IMR-90 (cell line): ENCODE measurements around the gene MUC5B. TPM values are rescaled to one million over a fixed set of nuclear protein-coding genes. Genes with fewer than 3 reads are reported as not detected.

Experiments used
- ATAC-seq: fragments of 200-7000 bp; cut with Tn5 transposase; 2 replicates; pipeline ENCODE4 v1.9.1; 2020; ENCODE audit warnings: low read depth, mild to moderate bottlenecking, moderate library complexity
- BruUV-seq: library from RNA; stranded (reverse); fragments of 400-500 nt; replicated peaks from 2 replicates; lab custom pipeline; 2021; lab: Mats Ljungman, UMichigan
- CTCF ChIA-PET: fragments of 300-600 bp; formaldehyde crosslinking; extraction: SDS; loops from one replicate; lab custom pipeline; 2021; ENCODE audit warnings: antibody characterized with exemption; lab: Yijun Ruan, JAX
- POLR2A ChIA-PET: fragments of 300-600 bp; sonication (Branson Sonifier 250); formaldehyde crosslinking; loops from one replicate; lab custom pipeline; 2022; ENCODE audit warnings: antibody characterized with exemption; ENCODE audit not compliant: unreplicated experiment; lab: Charles Lee
- DNase-seq: peaks from one replicate; pipeline ENCODE4 v3.0.0; 2013
- H2AFZ ChIP-seq: replicated peaks from 2 replicates; pipeline ENCODE3; 2013; ENCODE audit warnings: low read length, mild to moderate bottlenecking; ENCODE audit not compliant: poor library complexity
- H2AK5ac ChIP-seq: 2 replicates; pipeline ENCODE4 v1.6.1; 2013; ENCODE audit warnings: low read depth, low read length, inconsistent platforms
- H2AK9ac ChIP-seq: replicated peaks from 2 replicates; pipeline ENCODE3; 2013; ENCODE audit warnings: mild to moderate bottlenecking, low read depth, low read length, moderate library complexity; ENCODE audit not compliant: poor library complexity
- H2BK120ac ChIP-seq: 2 replicates; pipeline ENCODE4 v1.6.1; 2013; ENCODE audit warnings: low read depth, low read length, inconsistent platforms
- H2BK15ac ChIP-seq: 3 replicates; pipeline ENCODE4 v1.6.1; 2013; ENCODE audit warnings: low read depth, low read length, inconsistent platforms
- H2BK20ac ChIP-seq: 2 replicates; pipeline ENCODE4 v1.6.1; 2013; ENCODE audit warnings: low read depth, mild to moderate bottlenecking, inconsistent platforms, low read length, moderate library complexity
- H2BK5ac ChIP-seq: 2 replicates; pipeline ENCODE4 v1.6.1; 2013; ENCODE audit warnings: mild to moderate bottlenecking, low read depth, low read length, inconsistent platforms; ENCODE audit not compliant: poor library complexity, severe bottlenecking
- H3K14ac ChIP-seq: replicated peaks from 2 replicates; pipeline ENCODE4 v1.6.1; 2013; ENCODE audit warnings: low read depth, low read length, inconsistent platforms
- H3K18ac ChIP-seq: 2 replicates; pipeline ENCODE4 v1.6.1; 2013; ENCODE audit warnings: low read depth, low read length, control low read depth
- H3K23ac ChIP-seq: 2 replicates; pipeline ENCODE4 v1.6.1; 2013; ENCODE audit warnings: low read depth, low read length, inconsistent platforms
- H3K27ac ChIP-seq: 2 replicates; pipeline ENCODE4 v1.5.1; 2013; ENCODE audit warnings: mild to moderate bottlenecking, control low read depth, low read length; ENCODE audit not compliant: insufficient read depth
- H3K27me3 ChIP-seq: 2 replicates; pipeline ENCODE4 v1.6.1; 2013; ENCODE audit warnings: low read length; ENCODE audit not compliant: control insufficient read depth, insufficient read depth
- H3K36me3 ChIP-seq: 2 replicates; pipeline ENCODE4 v1.6.1; 2013; ENCODE audit warnings: low read length, mixed read lengths; ENCODE audit not compliant: control insufficient read depth, insufficient read depth
- H3K4ac ChIP-seq: 2 replicates; pipeline ENCODE4 v1.6.1; 2013; ENCODE audit warnings: low read depth, low read length, inconsistent platforms
- H3K4me1 ChIP-seq: 2 replicates; pipeline ENCODE4 v1.6.1; 2013; ENCODE audit warnings: low read length, mixed read lengths; ENCODE audit not compliant: control insufficient read depth, insufficient read depth
- H3K4me2 ChIP-seq: 2 replicates; pipeline ENCODE4 v1.6.1; 2013; ENCODE audit warnings: low read depth, mild to moderate bottlenecking, control low read depth, low read length, moderate library complexity
- H3K4me3 ChIP-seq: 2 replicates; pipeline ENCODE4 v1.5.1; 2013; ENCODE audit warnings: low read depth, mild to moderate bottlenecking, control low read depth, low read length, moderate library complexity; ENCODE audit not compliant: insufficient read depth
- H3K56ac ChIP-seq: 2 replicates; pipeline ENCODE4 v1.6.1; 2013; ENCODE audit warnings: low read length, inconsistent platforms; ENCODE audit not compliant: insufficient read depth; ENCODE audit errors: extremely low read depth
- H3K79me1 ChIP-seq, 2 experiments: 2 replicates each; pipeline ENCODE4 v1.6.1; 2013; ENCODE audit warnings: low read length in 2 of 2, inconsistent platforms in 1 of 2, low read depth in 1 of 2
- H3K9ac ChIP-seq: 2 replicates; pipeline ENCODE4 v1.6.1; 2013; ENCODE audit warnings: low read depth, low read length, control low read depth
- H3K9me1 ChIP-seq: 2 replicates; pipeline ENCODE4 v1.6.1; 2013; ENCODE audit warnings: low read length, inconsistent platforms; ENCODE audit not compliant: insufficient read depth
- H3K9me3 ChIP-seq: 2 replicates; pipeline ENCODE4 v1.6.1; 2013; ENCODE audit warnings: low read length; ENCODE audit not compliant: control insufficient read depth, insufficient read depth
- H4K20me1 ChIP-seq: 2 replicates; pipeline ENCODE4 v1.6.1; 2013; ENCODE audit warnings: low read length, inconsistent platforms; ENCODE audit not compliant: insufficient read depth
- H4K5ac ChIP-seq: 2 replicates; pipeline ENCODE4 v1.6.1; 2013; ENCODE audit warnings: mild to moderate bottlenecking, low read depth, low read length, control low read depth
- H4K8ac ChIP-seq, 2 experiments: 2 replicates each; pipeline ENCODE4 v1.6.1; 2013; ENCODE audit warnings: low read depth in 2 of 2, low read length in 2 of 2, control low read depth in 1 of 2, inconsistent platforms in 1 of 2
- H4K91ac ChIP-seq: 2 replicates; pipeline ENCODE4 v1.6.1; 2013; ENCODE audit warnings: low read depth, low read length, inconsistent platforms; ENCODE audit not compliant: insufficient read depth
- BHLHE40 ChIP-seq: fragments of 150-350 bp; IDR thresholded peaks from 2 replicates; pipeline ENCODE4 v1.6.1; 2016; ENCODE audit warnings: mild to moderate bottlenecking, low read depth, low read length
- CEBPB ChIP-seq: IDR thresholded peaks from 2 replicates; pipeline ENCODE4 v1.6.1; 2012; ENCODE audit warnings: low read depth, low read length, improper control_type of control experiment
- CHD1 ChIP-seq: IDR thresholded peaks from 2 replicates; pipeline ENCODE4 v1.6.1; 2012; ENCODE audit warnings: low read depth, low read length, improper control_type of control experiment
- CTCF ChIP-seq: conservative IDR thresholded peaks from 2 replicates; pipeline ENCODE4 v1.5.1; 2012; ENCODE audit warnings: mild to moderate bottlenecking, low read depth, low read length, improper control_type of control experiment
- ELK1 ChIP-seq: fragments of 150-350 bp; IDR thresholded peaks from 2 replicates; pipeline ENCODE4 v1.6.1; 2016; ENCODE audit warnings: low read depth, mild to moderate bottlenecking, low read length, moderate library complexity, borderline replicate concordance
- FOS ChIP-seq: fragments of 150-350 bp; IDR thresholded peaks from 2 replicates; pipeline ENCODE4 v1.6.1; 2016; ENCODE audit warnings: low read depth, low read length
- MAFK ChIP-seq: IDR thresholded peaks from 2 replicates; pipeline ENCODE4 v1.6.1; 2012; ENCODE audit warnings: low read depth, low read length, improper control_type of control experiment
- MAZ ChIP-seq: IDR thresholded peaks from 2 replicates; pipeline ENCODE4 v1.6.1; 2012; ENCODE audit warnings: low read depth, mild to moderate bottlenecking, low read length, improper control_type of control experiment, moderate library complexity, borderline replicate concordance
- MXI1 ChIP-seq: IDR thresholded peaks from 2 replicates; pipeline ENCODE4 v1.6.1; 2012; ENCODE audit warnings: low read depth, mild to moderate bottlenecking, low read length, moderate library complexity, borderline replicate concordance
- NFE2L2 ChIP-seq: fragments of 150-350 bp; IDR thresholded peaks from 2 replicates; pipeline ENCODE4 v1.6.1; 2016; ENCODE audit warnings: low read depth, mild to moderate bottlenecking, low read length
- POLR2A ChIP-seq: IDR thresholded peaks from 2 replicates; pipeline ENCODE4 v1.6.1; 2012; ENCODE audit warnings: mild to moderate bottlenecking, low read depth, low read length
- RAD21 ChIP-seq: IDR thresholded peaks from 2 replicates; pipeline ENCODE4 v1.6.1; 2012; ENCODE audit warnings: low read length, improper control_type of control experiment
- RCOR1 ChIP-seq: IDR thresholded peaks from 2 replicates; pipeline ENCODE4 v1.6.1; 2012; ENCODE audit warnings: mild to moderate bottlenecking, low read length, improper control_type of control experiment; ENCODE audit not compliant: insufficient replicate concordance
- RFX5 ChIP-seq: IDR thresholded peaks from 2 replicates; pipeline ENCODE4 v1.8.0; 2012; ENCODE audit warnings: low read depth, mild to moderate bottlenecking, low read length, moderate library complexity
- SMC3 ChIP-seq: fragments of 150-350 bp; IDR thresholded peaks from 2 replicates; pipeline ENCODE4 v1.6.1; 2016; ENCODE audit warnings: low read depth, mild to moderate bottlenecking, antibody characterized with exemption, low read length, moderate library complexity
- USF2 ChIP-seq: fragments of 150-350 bp; IDR thresholded peaks from 2 replicates; pipeline ENCODE4 v1.6.1; 2017; ENCODE audit warnings: mild to moderate bottlenecking, antibody characterized with exemption, low read length, low read depth
- WGBS, 2 experiments: methylation state at CpG; one replicate each; pipeline versions ENCODE4 v1.1.5 to v1.1.7; 2013; ENCODE audit warnings: missing lambda C conversion rate in 2 of 2; ENCODE audit not compliant: insufficient read length in 1 of 2; ENCODE audit errors: extremely low coverage in 2 of 2; 5-methylcytosine and 5-hydroxymethylcytosine counted together
- dilution Hi-C: fragments of 300-500 bp; cut with HindIII; formaldehyde crosslinking; loops from one replicate; pipeline ENCODE4 v1.14.3; 2018; ENCODE audit warnings: low sequenced_read_pairs; ENCODE audit not compliant: unreplicated experiment
- in situ Hi-C: fragments of 300-500 bp; cut with MboI; formaldehyde crosslinking; loops from 3 replicates; pipeline ENCODE4 v1.14.3; 2019; ENCODE audit warnings: low sequenced_read_pairs, inconsistent platforms, mixed read lengths
- intact Hi-C: fragments of 100-400 bp; cut with micrococcal nuclease; formaldehyde crosslinking; loops from 2 replicates; pipeline ENCODE4 v1.10.0; 2022
- polyA plus RNA-seq, 3 experiments: library from polyadenylated mRNA; depleted of rRNA; stranded (reverse); fragments of >200 nt; gene quantifications; 2 replicates each; pipeline ENCODE4 v1.2.3, GENCODE V29; 2012; ENCODE audit warnings: low replicate concordance in 1 of 3
- total RNA-seq: library from RNA; depleted of rRNA; stranded (reverse); fragments of >200 nt; gene quantifications from 2 replicates; pipeline ENCODE4 v1.2.3, GENCODE V29; 2012

The MUC5B gene
- total and polyA plus RNA-seq, 2 of the 4 experiments (the other 2 are of a cell fraction) = not detected

- H3K27me3 ChIP-seq = no peaks in the 10 kb centered on the region
- dilution Hi-C loops (no loop called here), intact Hi-C loops (no loop called here), in situ Hi-C loops (no loop called here)
- 93% methylated on average over 8 of the region's 12 CpGs; no CpG with 5 or more reads in 1 of the 2 experiments for WGBS, 2 experiments
- no peak overlapping the region for H3K4me3 ChIP-seq
- H2BK15ac ChIP-seq = no peak overlapping the region
- H2AFZ ChIP-seq = no peak overlapping the region
- H3K36me3 ChIP-seq = no peaks in the 10 kb centered on the region
- no peaks in the 10 kb centered on the region for H3K9me1 ChIP-seq
- BruUV-seq = no TSS peak
- no peak for ATAC-seq
- H3K4me2 ChIP-seq = no peak overlapping the region
- no peak overlapping the region for H4K91ac ChIP-seq
- H2BK120ac ChIP-seq = no peak overlapping the region
- TF ChIP-seq CEBPB = no peak
- TF ChIP-seq RCOR1 = no peak
- TF ChIP-seq USF2 = no peak
- no peak for TF ChIP-seq POLR2A
- TF ChIP-seq FOS = no peak
- no peak for TF ChIP-seq CTCF
- TF ChIP-seq ELK1 = no peak
- no peak for TF ChIP-seq MXI1
- TF ChIP-seq CHD1 = no peak
- TF ChIP-seq RAD21 = no peak
- no peak for TF ChIP-seq NFE2L2
- no peak for TF ChIP-seq MAZ
- no peak for TF ChIP-seq BHLHE40
- no peak for TF ChIP-seq RFX5
- no peak for TF ChIP-seq SMC3
- no peak for TF ChIP-seq MAFK
- H3K9me3 ChIP-seq = no peaks in the 10 kb centered on the region; the same call in 1 of the 2 replicates
- H3K79me1 ChIP-seq = no peaks in the 10 kb centered on the region
- no peak overlapping the region for H3K27ac ChIP-seq
- no peak overlapping the region for H2AK5ac ChIP-seq
- H3K56ac ChIP-seq = no peak overlapping the region
- H2BK5ac ChIP-seq = no peak overlapping the region
- CTCF ChIA-PET = no interaction called here
- no peaks in the 10 kb centered on the region for H4K20me1 ChIP-seq
- no peak overlapping the region for H2AK9ac ChIP-seq
- no peak overlapping the region for H3K9ac ChIP-seq
- POLR2A ChIA-PET = no interaction called here
- H3K4me1 ChIP-seq = no peaks in the 10 kb centered on the region
- H3K23ac ChIP-seq = no peak overlapping the region
- no peak overlapping the region for H4K5ac ChIP-seq
- no peak overlapping the region for H3K4ac ChIP-seq
- H4K8ac ChIP-seq = no peak overlapping the region
- no peak for DNase-seq
- H3K14ac ChIP-seq = no peak overlapping the region
- H3K18ac ChIP-seq = no peak overlapping the region
- no peak overlapping the region for H2BK20ac ChIP-seq
Observed at GRCh38 chr11:1177771-1178090, 45.1 kb upstream of the MUC5B start.
